GM19238 (cell line): ENCODE measurements around the gene SYCP1.
"Not testable (repeated sequence)": the region's sequence is repeated elsewhere in the genome, so short reads cannot be mapped to it uniquely, and the experiment has no call there.

ENCODE experiments used
- DNase-seq: peaks from one replicate; pipeline ENCODE4 v3.0.0; 2011; ENCODE audit warnings: low spot score; ENCODE audit not compliant: insufficient read length

The SYCP1 gene

GRCh38 chr1:114854693-114855320 is at the start of gene SYCP1:
SYCP1 (plus strand) TSS chr1:114854863; CDS start chr1:114855465, 602 bp downstream.
- DNase-seq = no peak

- no peak for DNase-seq
These were observed 34.8 kb upstream of the SYCP1 start for GRCh38 chr1:114819869-114820268.

GRCh38 chr1:114820392-114820791 is 34.3 kb upstream of the SYCP1 start:
- DNase-seq = no peak

- DNase-seq = no peak
These were observed 32.7 kb upstream of the SYCP1 start for GRCh38 chr1:114821978-114822377.

- DNase-seq = no peak
These were observed 26.4 kb upstream of the SYCP1 start for GRCh38 chr1:114828251-114828650.

GRCh38 chr1:114830075-114830474 is 24.6 kb upstream of the SYCP1 start:
- DNase-seq = not testable (repeated sequence)

GRCh38 chr1:114831276-114831994 is 23.2 kb upstream of the SYCP1 start:
- DNase-seq = no peak

GRCh38 chr1:114832057-114832456 is 22.6 kb upstream of the SYCP1 start:
- no peak for DNase-seq

- no peak for DNase-seq
These were observed 21.2 kb upstream of the SYCP1 start for GRCh38 chr1:114833421-114833820.

- DNase-seq = no peak
These were observed 10.4 kb upstream of the SYCP1 start for GRCh38 chr1:114844270-114844669.

- DNase-seq = no peak
These were observed 1.1 kb upstream of the SYCP1 start for GRCh38 chr1:114853584-114853983.

GRCh38 chr1:114861384-114861783 is 6.7 kb downstream of the SYCP1 start:
- DNase-seq = no peak

- DNase-seq = no peak
These were observed 37.7 kb downstream of the SYCP1 start for GRCh38 chr1:114892194-114892918.

- DNase-seq = no peak
These were observed 42.1 kb downstream of the SYCP1 start for GRCh38 chr1:114896795-114897194.

GRCh38 chr1:114901814-114902213 is 47.2 kb downstream of the SYCP1 start:
- no peak for DNase-seq

- no peak for DNase-seq
These were observed 47.7 kb downstream of the SYCP1 start for GRCh38 chr1:114902343-114902742.

- DNase-seq = no peak
These were observed 48.8 kb downstream of the SYCP1 start for GRCh38 chr1:114903480-114903879.

- not testable (repeated sequence) for DNase-seq
These were observed 61.1 kb downstream of the SYCP1 start for GRCh38 chr1:114915720-114916119.

- no peak for DNase-seq
These were observed 71.9 kb downstream of the SYCP1 start for GRCh38 chr1:114926607-114927006.

- no peak for DNase-seq
These were observed 72.7 kb downstream of the SYCP1 start for GRCh38 chr1:114927401-114927800.

GRCh38 chr1:114956570-114956969 is 101.9 kb downstream of the SYCP1 start:
- DNase-seq = no peak

- no peak for DNase-seq
These were observed 104.8 kb downstream of the SYCP1 start for GRCh38 chr1:114959423-114959822.
